Measurements from ENCODE around the gene USP48. TPM values are rescaled to one million over a fixed set of nuclear protein-coding genes. Genes with fewer than 3 reads are reported as not detected.

Gene USP48
- total and polyA plus RNA-seq, 3 experiments from 2014 or later = 41.4 to 61.5 (median 60.6) TPM

GRCh38 chr1:21659099-21659923, 123.6 kb downstream of the USP48 start:
- H3K4me3 ChIP-seq (ENCODE audit: low read length) = peak overlapping the region; percentile 45
- peaks cover 4 to 7% (median 5%) of the 10 kb centered on the region in 3 donors for H3K4me1 Mint-ChIP-seq

GRCh38 chr1:21657456-21658190, 125.3 kb downstream of the USP48 start:
- peaks cover 4 to 13% (median 6%) of the 10 kb centered on the region in 3 donors for H3K4me1 Mint-ChIP-seq
- H3K4me1 ChIP-seq (ENCODE audit: insufficient read depth, low read length) = peaks cover 8% of the 10 kb centered on the region
- DNase-seq = no peak
- H3K9me3 Mint-ChIP-seq = no peaks in the 10 kb centered on the region
- H3K4me3 ChIP-seq (ENCODE audit: low read length) = no peak overlapping the region
- H3K27ac ChIP-seq (ENCODE audit: low read depth, low read length) = no peak overlapping the region
- no peaks in the 10 kb centered on the region for H3K36me3 Mint-ChIP-seq
- peaks cover 14 to 15% of the 10 kb centered on the region in 2 donors for H3K27me3 Mint-ChIP-seq
- no peaks in the 10 kb centered on the region for H3K36me3 ChIP-seq (ENCODE audit: insufficient read depth, low read length)
- peak overlapping the region in 1 of 7 donors; percentile 8 for H3K4me3 Mint-ChIP-seq
- H3K27me3 ChIP-seq (ENCODE audit: insufficient read depth, low read length, poor library complexity, severe bottlenecking) = peaks cover 9% of the 10 kb centered on the region
- H3K27ac Mint-ChIP-seq = peak overlapping the region in 1 of 8 donors; percentile 78
- ChIA-PET CTCF (interaction anchor here (1.0 to 1.5 kb wide), 2 partner anchors 19 to 289 kb away, joined by 3 read pairs; no protein-coding TSS in a partner anchor), POLR2A (no interaction called here)
- no peaks in the 10 kb centered on the region for H3K9me3 ChIP-seq (ENCODE audit: low read length)

More at GRCh38 chr1:21659099-21659923, 123.6 kb downstream of the USP48 start:
- Histone ChIP-seq H3K9me3 (ENCODE audit: low read length) (no peaks in the 10 kb centered on the region), H3K4me1 (ENCODE audit: insufficient read depth, low read length) (peaks cover 8% of the 10 kb centered on the region), H3K27ac (ENCODE audit: low read depth, low read length) (no peak overlapping the region), H3K36me3 (ENCODE audit: insufficient read depth, low read length) (no peaks in the 10 kb centered on the region), H3K27me3 (ENCODE audit: insufficient read depth, low read length, poor library complexity, severe bottlenecking) (peaks cover 13% of the 10 kb centered on the region)
- peak; percentile 75 to 85 (median 81) for DNase-seq
- Mint-ChIP-seq H3K36me3 (no peaks in the 10 kb centered on the region), H3K27me3 (peaks cover 16 to 24% of the 10 kb centered on the region in 2 donors), H3K27ac (peak overlapping the region in 1 of 8 donors; percentile 54), H3K4me3 (peak overlapping the region in 5 of 7 donors; percentile 44 to 78 (median 49)), H3K9me3 (no peaks in the 10 kb centered on the region)
- ChIA-PET POLR2A (no interaction called here), CTCF (interaction anchor here (0.9 to 1.4 kb wide), 4 partner anchors 9 to 123 kb away, joined by 3 to 4 read pairs (median 4); no protein-coding TSS in a partner anchor)

DNA sequence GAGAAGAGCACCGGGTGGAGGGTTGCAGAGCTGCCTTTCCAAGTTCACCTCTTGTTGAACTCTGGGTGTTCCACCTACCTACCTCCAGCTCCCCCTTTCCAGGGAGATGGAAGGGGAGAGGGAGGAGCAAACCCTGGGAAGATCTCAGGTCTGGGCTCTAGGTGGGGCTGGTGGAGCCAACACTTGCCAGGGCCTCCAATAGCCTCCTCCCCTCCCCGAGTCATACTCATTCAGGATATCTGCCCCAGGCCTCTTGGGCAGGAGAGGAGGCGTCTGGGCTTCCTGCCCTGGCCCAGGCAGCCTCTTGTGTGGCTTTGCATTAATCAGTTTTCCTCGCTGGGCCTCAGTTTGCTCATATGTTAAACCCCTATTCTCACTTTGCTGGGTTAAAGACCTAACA, 127.2 kb downstream of the USP48 start:
- Histone ChIP-seq H3K27ac (ENCODE audit: low read depth, low read length) (no peak overlapping the region), H3K9me3 (ENCODE audit: low read length) (no peaks in the 10 kb centered on the region), H3K27me3 (ENCODE audit: insufficient read depth, low read length, poor library complexity, severe bottlenecking) (peaks cover 3% of the 10 kb centered on the region), H3K36me3 (ENCODE audit: insufficient read depth, low read length) (no peaks in the 10 kb centered on the region), H3K4me3 (ENCODE audit: low read length) (no peak overlapping the region), H3K4me1 (ENCODE audit: insufficient read depth, low read length) (peaks cover 15% of the 10 kb centered on the region)
- ChIA-PET CTCF (interaction anchor here (1.5 kb wide), 1 partner anchor 287 kb away, joined by 3 read pairs; no protein-coding TSS in a partner anchor), POLR2A (no interaction called here)
- H3K27ac Mint-ChIP-seq = no peak overlapping the region
- DNase-seq = no peak
- no peaks in the 10 kb centered on the region for H3K36me3 Mint-ChIP-seq
- no peaks in the 10 kb centered on the region for H3K9me3 Mint-ChIP-seq
- peaks cover 16 to 27% (median 18%) of the 10 kb centered on the region in 3 donors for H3K4me1 Mint-ChIP-seq
- H3K4me3 Mint-ChIP-seq = no peak overlapping the region
- peaks cover 2 to 5% of the 10 kb centered on the region in 2 donors for H3K27me3 Mint-ChIP-seq

DNA sequence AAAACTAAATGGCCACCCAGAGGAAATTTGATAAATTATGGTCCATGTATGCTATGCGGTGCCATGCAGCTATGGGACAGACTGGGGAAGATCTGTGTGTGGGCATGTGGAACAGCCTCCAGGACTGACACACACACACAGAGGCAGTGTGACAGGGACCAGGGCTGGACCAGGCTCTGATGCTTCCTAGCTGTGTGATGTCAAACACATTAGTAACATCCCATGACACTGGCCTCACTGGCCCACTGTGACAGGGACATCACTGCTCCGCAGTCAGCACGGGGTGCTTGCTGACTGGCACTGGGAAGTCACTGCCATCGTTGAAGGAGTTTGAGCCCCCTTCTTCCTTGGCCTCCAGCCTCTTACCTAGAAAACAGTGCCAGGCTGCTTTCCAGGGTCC, 127.7 kb downstream of the USP48 start:
- Histone ChIP-seq H3K9me3 (ENCODE audit: low read length) (no peaks in the 10 kb centered on the region), H3K27me3 (ENCODE audit: insufficient read depth, low read length, poor library complexity, severe bottlenecking) (peaks cover 3% of the 10 kb centered on the region), H3K36me3 (ENCODE audit: insufficient read depth, low read length) (no peaks in the 10 kb centered on the region), H3K27ac (ENCODE audit: low read depth, low read length) (no peak overlapping the region), H3K4me1 (ENCODE audit: insufficient read depth, low read length) (peaks cover 19% of the 10 kb centered on the region), H3K4me3 (ENCODE audit: low read length) (no peak overlapping the region)
- Mint-ChIP-seq H3K9me3 (no peaks in the 10 kb centered on the region), H3K27me3 (peaks cover 0 to 2% of the 10 kb centered on the region in 2 donors), H3K4me1 (peaks cover 16 to 28% (median 18%) of the 10 kb centered on the region in 3 donors), H3K27ac (peak overlapping the region in 1 of 8 donors; percentile 58), H3K4me3 (peak overlapping the region in 1 of 7 donors; percentile 8), H3K36me3 (no peaks in the 10 kb centered on the region)
- CTCF ChIA-PET = no interaction called here
- DNase-seq = no peak
- POLR2A ChIA-PET = no interaction called here

GRCh38 chr1:21654209-21654608, 128.7 kb downstream of the USP48 start:
- POLR2A ChIA-PET = no interaction called here
- Histone ChIP-seq H3K4me3 (ENCODE audit: low read length) (no peak overlapping the region), H3K9me3 (ENCODE audit: low read length) (no peaks in the 10 kb centered on the region), H3K4me1 (ENCODE audit: insufficient read depth, low read length) (peaks cover 11% of the 10 kb centered on the region), H3K36me3 (ENCODE audit: insufficient read depth, low read length) (no peaks in the 10 kb centered on the region), H3K27ac (ENCODE audit: low read depth, low read length) (no peak overlapping the region), H3K27me3 (ENCODE audit: insufficient read depth, low read length, poor library complexity, severe bottlenecking) (no peaks in the 10 kb centered on the region)
- peaks cover 0 to 6% of the 10 kb centered on the region in 2 donors for H3K27me3 Mint-ChIP-seq
- peak overlapping the region in 2 of 7 donors; percentile 5 to 49 for H3K4me3 Mint-ChIP-seq
- DNase-seq = no peak
- no peaks in the 10 kb centered on the region for H3K36me3 Mint-ChIP-seq
- CTCF ChIA-PET = no interaction called here
- H3K4me1 Mint-ChIP-seq = peaks cover 14 to 21% (median 14%) of the 10 kb centered on the region in 3 donors
- H3K9me3 Mint-ChIP-seq = no peaks in the 10 kb centered on the region
- H3K27ac Mint-ChIP-seq = no peak overlapping the region

DNA sequence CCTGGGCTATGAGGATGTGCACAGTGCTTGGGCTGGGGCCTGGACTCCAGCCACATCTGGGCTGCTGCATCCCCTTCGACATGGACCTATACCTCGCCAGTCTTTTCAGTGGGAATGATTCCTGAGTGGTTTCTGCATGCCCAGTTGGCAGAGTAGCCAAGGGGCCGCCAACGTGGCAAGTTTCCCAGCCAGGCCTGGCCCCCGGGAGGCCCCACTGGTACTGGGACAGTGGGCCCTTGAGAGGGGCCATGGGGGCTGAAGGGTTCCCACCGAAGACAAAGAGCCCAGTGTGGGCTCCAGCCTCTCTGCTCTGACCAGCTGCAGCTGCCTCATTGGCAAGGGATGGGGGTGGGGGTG, 129.2 kb downstream of the USP48 start:
- H3K4me3 Mint-ChIP-seq = no peak overlapping the region
- Histone ChIP-seq H3K4me3 (ENCODE audit: low read length) (no peak overlapping the region), H3K27ac (ENCODE audit: low read depth, low read length) (no peak overlapping the region), H3K27me3 (ENCODE audit: insufficient read depth, low read length, poor library complexity, severe bottlenecking) (no peaks in the 10 kb centered on the region), H3K36me3 (ENCODE audit: insufficient read depth, low read length) (no peaks in the 10 kb centered on the region), H3K4me1 (ENCODE audit: insufficient read depth, low read length) (peaks cover 11% of the 10 kb centered on the region), H3K9me3 (ENCODE audit: low read length) (no peaks in the 10 kb centered on the region)
- ChIA-PET CTCF (no interaction called here), POLR2A (no interaction called here)
- peaks cover 14 to 21% (median 15%) of the 10 kb centered on the region in 3 donors for H3K4me1 Mint-ChIP-seq
- DNase-seq = no peak
- no peak overlapping the region for H3K27ac Mint-ChIP-seq
- H3K36me3 Mint-ChIP-seq = no peaks in the 10 kb centered on the region
- H3K27me3 Mint-ChIP-seq = peaks cover 0 to 7% of the 10 kb centered on the region in 2 donors
- no peaks in the 10 kb centered on the region for H3K9me3 Mint-ChIP-seq

DNA sequence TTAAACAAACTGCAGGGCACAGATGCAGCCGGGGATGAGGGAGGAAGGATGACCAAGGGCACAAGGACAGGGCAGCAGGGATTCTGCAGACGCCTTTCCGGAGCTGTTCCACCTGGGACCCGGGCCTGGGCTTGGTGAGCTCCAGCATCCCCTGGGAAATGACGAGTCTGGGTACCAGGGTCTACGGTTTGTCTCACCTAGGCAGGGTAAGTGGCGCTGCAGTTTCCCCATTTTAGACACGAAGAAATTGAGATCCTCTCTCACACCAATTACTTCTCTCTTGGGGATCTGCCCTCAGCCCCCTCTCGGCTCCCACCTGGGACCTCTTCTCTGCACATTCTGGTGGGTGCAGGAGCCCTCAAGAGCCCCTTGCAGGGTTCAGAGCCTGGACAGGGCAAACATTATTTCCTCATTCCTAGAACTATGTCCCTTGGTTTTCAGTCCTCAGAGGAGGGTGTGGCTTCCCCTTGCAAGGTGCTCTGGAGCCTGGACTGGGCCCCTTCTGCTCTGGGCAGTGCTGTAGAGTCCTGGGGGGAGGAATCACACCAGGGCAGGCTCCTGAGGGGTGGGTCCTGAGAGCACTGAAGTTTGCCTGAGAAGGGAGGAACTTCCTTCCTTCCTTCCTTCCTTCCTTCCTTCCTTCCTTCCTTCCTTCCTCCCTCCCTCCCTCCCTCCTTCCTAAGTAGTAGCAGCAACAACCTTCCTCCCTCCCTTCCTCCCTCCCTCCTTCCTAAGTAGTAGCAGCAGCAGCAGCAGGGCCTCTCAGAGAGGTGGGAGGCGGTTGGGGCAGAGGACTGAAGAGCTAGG, 129.8 kb downstream of the USP48 start:
- Histone ChIP-seq H3K9me3 (ENCODE audit: low read length) (no peaks in the 10 kb centered on the region), H3K4me3 (ENCODE audit: low read length) (no peak overlapping the region), H3K27me3 (ENCODE audit: insufficient read depth, low read length, poor library complexity, severe bottlenecking) (no peaks in the 10 kb centered on the region), H3K27ac (ENCODE audit: low read depth, low read length) (no peak overlapping the region), H3K36me3 (ENCODE audit: insufficient read depth, low read length) (no peaks in the 10 kb centered on the region), H3K4me1 (ENCODE audit: insufficient read depth, low read length) (peaks cover 11% of the 10 kb centered on the region)
- DNase-seq = no peak
- Mint-ChIP-seq H3K27ac (peak overlapping the region in 1 of 8 donors; percentile 33), H3K4me3 (peak overlapping the region; percentile 73 to 90 (median 81)), H3K36me3 (no peaks in the 10 kb centered on the region), H3K9me3 (no peaks in the 10 kb centered on the region), H3K4me1 (peaks cover 14 to 21% (median 15%) of the 10 kb centered on the region in 3 donors), H3K27me3 (peaks cover 0 to 10% of the 10 kb centered on the region in 2 donors)
- CTCF ChIA-PET = no interaction called here
- POLR2A ChIA-PET = no interaction called here
